GM19099 (cell line): Measurements from ENCODE around the gene COBL.

Source experiments
- POLR2A ChIP-seq: IDR thresholded peaks from 3 replicates; pipeline ENCODE4 v1.6.1; 2011; ENCODE audit warnings: low read depth; ENCODE audit not compliant: insufficient read length; ENCODE audit errors: extremely low read depth

COBL gene

GRCh38 chr7:51070151-51070550, 246.5 kb downstream of the COBL start:
- no peak for TF ChIP-seq POLR2A

GRCh38 chr7:51069411-51070083, 247.1 kb downstream of the COBL start:
- TF ChIP-seq POLR2A, result no peak

- no peak for TF ChIP-seq POLR2A
Measured at GRCh38 chr7:51068401-51068800, 248.2 kb downstream of the COBL start.

- no peak for TF ChIP-seq POLR2A
Measured at GRCh38 chr7:51067757-51068156, 248.9 kb downstream of the COBL start.

DNA sequence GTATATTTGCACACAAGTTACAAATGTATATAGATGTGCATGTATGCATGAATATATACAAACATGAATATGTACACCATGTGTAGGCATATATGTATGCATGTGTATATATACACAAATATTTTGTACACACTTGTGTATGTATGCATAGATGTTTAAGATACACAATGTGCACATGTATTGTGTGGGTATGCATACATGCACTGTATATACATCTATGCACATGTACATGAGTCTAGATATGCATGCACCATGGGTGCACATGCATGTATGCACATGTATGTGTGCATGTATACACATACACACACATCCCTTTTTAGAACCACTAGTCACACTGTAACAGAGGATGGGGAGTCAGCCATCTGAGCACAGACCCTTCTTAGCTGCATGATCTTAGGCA, 249.4 kb downstream of the COBL start:
- TF ChIP-seq POLR2A, result no peak

GRCh38 chr7:51066405-51066882, 250.2 kb downstream of the COBL start:
- no peak for TF ChIP-seq POLR2A

DNA sequence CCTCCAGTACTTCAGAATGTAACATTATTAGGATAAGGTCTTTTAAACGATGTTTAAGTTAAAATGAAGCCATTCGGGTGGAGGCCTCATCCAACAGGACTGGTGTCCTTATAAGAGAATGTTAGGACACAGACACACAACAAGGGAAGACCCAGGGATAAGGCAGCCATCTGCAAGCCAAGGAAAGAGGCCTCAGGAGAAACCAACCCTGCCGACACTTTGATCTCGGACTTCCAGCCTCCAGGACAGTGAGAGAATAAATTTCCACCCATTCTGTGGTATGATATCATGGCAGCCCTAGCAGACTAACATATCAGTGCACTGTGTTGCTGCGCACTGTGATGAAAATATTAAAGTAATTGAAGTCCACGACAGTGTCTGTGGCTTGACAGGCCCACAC, 250.8 kb downstream of the COBL start:
- TF ChIP-seq POLR2A, result no peak

DNA sequence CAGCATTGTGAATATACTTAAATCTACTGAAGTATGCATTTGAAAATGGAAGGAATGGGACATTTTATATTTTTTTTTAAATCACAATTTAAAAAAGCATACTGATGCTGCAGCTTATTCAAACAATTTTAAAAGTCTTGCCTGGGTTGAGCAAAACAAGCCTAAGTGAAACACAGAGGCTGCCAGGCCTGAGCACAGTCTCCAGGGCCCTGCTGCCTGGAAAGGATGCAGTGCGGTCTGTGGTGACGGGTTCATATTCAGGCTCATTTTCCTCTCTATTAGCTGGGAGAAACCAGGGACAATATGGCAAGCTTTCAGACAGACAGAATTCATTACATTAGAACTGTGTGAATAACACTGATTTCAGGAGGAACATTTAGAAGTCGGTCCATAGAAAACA, 251.9 kb downstream of the COBL start:
- TF ChIP-seq POLR2A, result no peak

DNA sequence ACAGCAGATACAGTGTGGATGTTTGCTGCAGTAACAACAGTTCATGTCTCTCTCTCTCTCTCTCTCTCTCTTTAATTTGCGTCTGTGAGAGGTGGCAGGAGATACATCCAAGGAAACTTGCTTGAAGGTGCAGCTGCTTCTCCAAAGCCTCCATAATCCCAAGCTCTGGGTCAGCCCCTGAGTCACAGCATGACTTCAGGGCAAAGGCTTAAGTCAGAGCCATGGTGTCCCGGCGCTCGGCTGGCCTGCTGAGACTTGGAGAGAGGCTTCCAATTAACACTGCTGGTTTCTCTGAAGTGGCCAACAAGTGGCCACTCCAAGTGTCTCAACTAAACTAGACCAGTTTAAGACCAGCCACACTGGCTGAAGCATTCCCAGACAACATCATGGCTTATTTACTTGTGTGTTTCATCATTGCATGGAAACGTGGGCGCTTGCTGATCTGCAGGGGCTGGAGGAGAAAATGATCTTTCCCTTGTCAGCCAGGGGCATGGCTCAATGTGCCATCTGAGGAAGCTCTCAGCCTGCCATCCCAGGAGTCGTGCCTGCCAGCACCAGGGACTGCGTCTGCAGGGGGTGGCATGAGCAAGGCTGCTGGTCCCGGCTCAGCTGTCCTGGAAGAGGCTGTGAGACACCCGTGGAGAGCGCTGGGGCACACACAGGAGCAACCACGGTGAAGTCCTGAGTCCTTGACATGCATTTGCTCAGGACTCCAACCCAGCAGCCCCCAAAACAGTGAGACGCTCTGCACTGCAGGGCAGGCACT, 254.2 kb downstream of the COBL start:
- TF ChIP-seq POLR2A, result no peak

- no peak for TF ChIP-seq POLR2A
Measured at GRCh38 chr7:51060536-51060935, 256.1 kb downstream of the COBL start.

DNA sequence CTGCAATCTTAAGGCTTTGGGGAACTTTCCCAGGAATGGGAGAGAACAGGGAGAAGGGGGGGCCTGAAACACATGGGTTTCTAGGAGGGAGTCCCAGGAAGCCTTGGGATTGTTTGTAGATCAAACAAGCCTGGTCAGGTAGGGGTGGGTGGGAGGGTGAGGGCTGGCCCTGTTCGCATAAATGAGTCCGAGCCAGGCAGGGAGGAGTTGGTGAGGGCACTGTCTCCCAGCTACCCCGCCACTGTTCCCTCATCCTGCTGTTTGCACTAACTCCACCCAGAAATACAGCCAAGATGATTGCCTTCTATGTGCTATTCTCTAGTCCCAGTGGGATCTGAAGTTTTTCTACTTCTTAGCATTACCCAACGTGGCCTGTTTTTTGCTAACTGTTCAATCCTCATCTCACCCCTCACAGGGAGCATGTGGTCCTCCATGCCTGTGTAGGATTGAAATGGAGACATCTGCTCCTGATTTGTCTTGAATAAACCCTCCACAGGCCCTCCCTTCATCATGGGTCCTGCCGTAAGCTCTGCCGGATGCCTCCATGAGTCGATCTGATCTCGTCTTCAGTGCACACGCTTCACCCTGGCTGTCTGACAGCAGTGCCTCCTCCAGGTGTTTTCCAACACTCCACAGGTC, 257.0 kb downstream of the COBL start:
- TF ChIP-seq POLR2A, result no peak

DNA sequence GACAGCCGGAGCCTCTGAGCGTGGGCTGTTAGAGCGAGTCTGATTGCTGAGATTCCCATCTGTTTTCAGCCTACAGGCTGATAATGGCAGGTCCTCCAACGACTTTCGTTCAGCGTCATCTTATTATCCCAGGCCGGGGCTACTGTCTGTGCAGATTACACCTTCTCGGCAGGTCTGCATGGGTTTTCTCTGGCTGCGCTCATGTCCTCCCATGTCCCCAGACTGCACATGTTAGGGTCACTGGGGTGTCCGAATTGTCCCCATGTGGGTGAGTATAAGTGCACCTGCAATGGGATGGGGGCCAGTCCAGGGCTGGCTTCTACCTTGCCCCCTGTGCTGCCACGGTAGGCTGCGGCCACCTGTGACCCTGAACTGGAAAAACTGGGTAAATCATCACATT, 257.8 kb downstream of the COBL start:
- TF ChIP-seq POLR2A, result no peak

DNA sequence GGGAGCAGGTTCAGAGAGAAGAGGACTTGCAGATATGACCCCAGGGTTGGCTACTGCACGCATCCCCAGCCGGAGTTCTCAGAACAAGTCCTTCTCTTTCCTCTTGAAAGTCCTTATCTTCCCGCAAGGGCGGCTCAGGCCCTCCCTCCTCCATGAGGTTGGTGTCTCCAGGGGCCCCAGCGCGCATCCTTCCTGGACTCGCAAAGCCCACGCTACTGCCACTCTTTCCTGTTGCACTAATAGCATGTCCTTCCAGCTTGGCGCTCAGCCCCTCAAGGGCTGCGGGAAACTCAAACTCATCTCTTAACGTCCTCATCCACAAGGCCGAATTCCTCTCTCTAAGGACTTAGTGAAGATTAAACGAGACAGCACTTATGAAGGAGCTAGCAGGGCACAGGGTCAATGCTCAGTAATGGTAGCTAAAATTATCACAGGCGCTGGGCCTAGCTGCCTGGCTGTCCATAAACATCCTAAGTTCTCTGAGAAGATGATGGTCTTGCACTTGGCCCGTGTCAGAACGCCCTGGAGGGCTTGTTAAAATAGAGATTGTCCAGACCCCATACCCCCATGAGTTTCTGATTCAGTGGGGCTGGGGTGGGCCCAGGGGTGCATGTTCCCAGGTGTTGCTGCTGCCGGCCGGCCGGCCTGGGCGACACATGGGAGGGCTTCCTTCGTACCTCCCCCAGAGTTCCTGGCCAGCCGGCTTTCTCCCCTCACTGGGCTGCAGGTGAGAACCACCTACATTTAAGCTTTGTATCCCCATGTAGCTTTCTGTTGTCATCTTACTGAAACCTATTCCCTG, 261.4 kb downstream of the COBL start:
- no peak for TF ChIP-seq POLR2A

DNA sequence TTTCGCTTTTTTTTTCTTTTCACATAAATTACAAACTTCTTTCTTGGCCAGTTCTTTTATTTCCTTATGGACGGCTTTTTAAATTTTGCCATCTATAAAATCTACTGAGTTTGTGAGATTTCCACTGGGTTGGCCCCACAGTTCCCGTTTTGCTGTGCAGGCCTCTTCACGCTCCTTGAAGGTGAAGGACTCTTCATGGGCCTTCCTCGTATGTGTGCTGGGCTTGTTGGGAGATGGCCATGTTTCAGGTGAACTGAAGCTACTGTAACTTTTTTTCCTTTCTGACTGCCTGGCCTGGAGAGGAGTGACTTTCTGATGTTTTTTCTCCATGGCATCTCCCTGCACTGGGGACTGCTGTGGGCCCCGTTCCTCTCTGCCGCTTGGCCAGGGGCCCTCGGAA, 262.4 kb downstream of the COBL start:
- no peak for TF ChIP-seq POLR2A
